Left lung (tissue), 10 donors: Measurements from ENCODE around the gene FRMD1. TPM values are rescaled to one million over a fixed set of nuclear protein-coding genes. Genes with fewer than 3 reads are reported as not detected.
A peak's percentile ranks its signal among the peaks of the same experiment; 100 is the strongest.

Experiments used
- ATAC-seq: fragments of 200-7000 bp; cut with Tn5 transposase; one replicate; pipeline ENCODE4 v1.9.1; 2020; ENCODE audit warnings: moderate library complexity
- DNase-seq, 4 donors: peaks; one replicate each; pipeline ENCODE4 v3.0.0-alpha.2; 2013 to 2020
- H3K27ac ChIP-seq, 2 donors: fragments of 200-600 bp; sonication (generic) in 1 of 2; one replicate each; pipeline versions ENCODE4 v1.5.0 to v1.8.0; 2020 to 2021
- H3K27me3 ChIP-seq, 2 donors: fragments of 200-600 bp; sonication (generic) in 1 of 2; one replicate each; pipeline versions ENCODE4 v1.5.0 to v1.8.0; 2020 to 2021
- H3K36me3 ChIP-seq, 2 donors: fragments of 200-600 bp; sonication (generic) in 1 of 2; one replicate each; pipeline versions ENCODE4 v1.5.0 to v1.8.0; 2020 to 2021
- H3K4me1 ChIP-seq, 2 donors: fragments of 200-600 bp; one replicate each; pipeline ENCODE4 v1.8.0; 2021
- H3K4me3 ChIP-seq, 2 donors: fragments of 200-600 bp; sonication (generic) in 1 of 2; one replicate each; pipeline versions ENCODE4 v1.5.0 to v1.8.0; 2020 to 2021; ENCODE audit warnings: mild to moderate bottlenecking in 1 of 2
- H3K9me3 ChIP-seq, 2 donors: fragments of 200-600 bp; sonication (generic) in 1 of 2; one replicate each; pipeline versions ENCODE4 v1.5.0 to v1.8.0; 2020 to 2021
- CTCF ChIP-seq, 2 donors: fragments of 200-600 bp; sonication (generic) in 1 of 2; IDR thresholded peaks; one replicate each; pipeline versions ENCODE4 v1.5.0 to v1.8.0; 2021; ENCODE audit warnings: antibody characterized with exemption in 2 of 2
- intact Hi-C, 2 donors: fragments of 100-400 bp; cut with DNase I; formaldehyde crosslinking; loops; one replicate each; pipeline versions ENCODE4 v1.11.2 to v1.14.2; 2022
- polyA plus RNA-seq, 6 donors: library from polyadenylated mRNA; unstranded; fragments of 120-200 nt; gene quantifications; one replicate each; pipeline ENCODE4 v1.2.1, GENCODE V29; 2013; ENCODE audit not compliant: insufficient read length in 6 of 6
- total RNA-seq, 2 donors: library from RNA; stranded (reverse); fragmentation: NEBNext Ultra II Directional; extraction: Animal tissue kit (Norgen Biotek cat#: 25700); gene quantifications; one replicate each; pipeline ENCODE4 v1.2.1, GENCODE V29; 2021
- donor health status: DM: no; HTN: yes; CAD: no.
- donor health status: DM: no; HTN: no; CAD: no.

FRMD1 gene
- total and polyA plus RNA-seq, 8 donors: 3.4 to 7.2 (median 6.0) TPM; not detected in 2

GRCh38 chr6:168011291-168011690 lies 67.7 kb downstream of the FRMD1 start:
- intact Hi-C loops: no loop called here
- no peak for DNase-seq

GRCh38 chr6:168009331-168009730 lies 69.7 kb downstream of the FRMD1 start:
- Histone ChIP-seq H3K4me1 (peaks cover 4 to 5% of the 10 kb centered on the region in 2 donors), H3K27me3 (no peaks in the 10 kb centered on the region), H3K36me3 (no peaks in the 10 kb centered on the region), H3K4me3 (no peak overlapping the region), H3K9me3 (peaks cover 0 to 35% of the 10 kb centered on the region in 2 donors), H3K27ac (no peak overlapping the region)
- intact Hi-C loops: no loop called here
- no peak for TF ChIP-seq CTCF (IDR thresholded peaks at IDR 0.05)
- no peak for DNase-seq
- no peak for ATAC-seq

More at GRCh38 chr6:168011291-168011690, 67.7 kb downstream of the FRMD1 start:
- H3K4me1 ChIP-seq: peaks cover 4 to 5% of the 10 kb centered on the region in 2 donors
- no peaks in the 10 kb centered on the region for H3K36me3 ChIP-seq
- H3K9me3 ChIP-seq: peaks cover 0 to 35% of the 10 kb centered on the region in 2 donors
- no peak overlapping the region for H3K4me3 ChIP-seq
- TF ChIP-seq CTCF (IDR thresholded peaks at IDR 0.05): no peak
- no peak for ATAC-seq
- H3K27ac ChIP-seq: no peak overlapping the region
- H3K27me3 ChIP-seq: no peaks in the 10 kb centered on the region

GRCh38 chr6:168007592-168008338 lies 71.2 kb downstream of the FRMD1 start:
- TF ChIP-seq CTCF (IDR thresholded peaks at IDR 0.05): no peak
- no peaks in the 10 kb centered on the region for H3K36me3 ChIP-seq
- H3K4me3 ChIP-seq: no peak overlapping the region
- no peaks in the 10 kb centered on the region for H3K27me3 ChIP-seq
- intact Hi-C loops: no loop called here
- peaks cover 0 to 29% of the 10 kb centered on the region in 2 donors for H3K9me3 ChIP-seq
- DNase-seq (peak in 1 of 4 donors; percentile 61), ATAC-seq (peak; percentile 93)
- peak overlapping the region; percentile 6 to 7 for H3K27ac ChIP-seq
- H3K4me1 ChIP-seq: peaks cover 4 to 5% of the 10 kb centered on the region in 2 donors

GRCh38 chr6:168005796-168006195 lies 73.2 kb downstream of the FRMD1 start:
- intact Hi-C loops: no loop called here

More at GRCh38 chr6:168005796-168006195, 73.2 kb downstream of the FRMD1 start:
- no peaks in the 10 kb centered on the region for H3K36me3 ChIP-seq
- ATAC-seq: no peak
- no peak overlapping the region for H3K27ac ChIP-seq
- DNase-seq: no peak
- H3K9me3 ChIP-seq: peaks cover 0 to 10% of the 10 kb centered on the region in 2 donors
- peaks cover 4 to 5% of the 10 kb centered on the region in 2 donors for H3K4me1 ChIP-seq
- no peak for TF ChIP-seq CTCF (IDR thresholded peaks at IDR 0.05)
- no peak overlapping the region for H3K4me3 ChIP-seq
- H3K27me3 ChIP-seq: no peaks in the 10 kb centered on the region
